Measurements from ENCODE around the gene TMEM179. TPM values are rescaled to one million over a fixed set of nuclear protein-coding genes. Genes with fewer than 3 reads are reported as not detected.

TMEM179 gene
- total and polyA plus RNA-seq, 12 donors = 0.17 to 1.0 (median 0.39) TPM; not detected in 5

- no peak for TF ChIP-seq CTCF (IDR thresholded peaks at IDR 0.05)
- H3K27ac ChIP-seq = no peak overlapping the region
- H3K36me3 ChIP-seq = no peaks in the 10 kb centered on the region
- no peak for DNase-seq
- H3K27me3 ChIP-seq = peaks cover 0 to 31% (median 16%) of the 10 kb centered on the region in 7 donors
- intact Hi-C loops (cut with DNase I) = loop anchor here in 1 of 10 donors (10.0 kb wide), 1 partner anchor 503 kb away; no protein-coding TSS in a partner anchor
- WGBS, 2 donors = 34 to 35% methylated on average over 19 of the region's 19 CpGs
- no peak overlapping the region for H3K4me3 ChIP-seq
- no peaks in the 10 kb centered on the region for H3K9me3 ChIP-seq
- ATAC-seq = no peak
- H3K4me1 ChIP-seq = peaks cover 2 to 73% (median 27%) of the 10 kb centered on the region in 9 donors
Measured at GRCh38 chr14:104577847-104578301, 26.7 kb downstream of the TMEM179 start.

DNA sequence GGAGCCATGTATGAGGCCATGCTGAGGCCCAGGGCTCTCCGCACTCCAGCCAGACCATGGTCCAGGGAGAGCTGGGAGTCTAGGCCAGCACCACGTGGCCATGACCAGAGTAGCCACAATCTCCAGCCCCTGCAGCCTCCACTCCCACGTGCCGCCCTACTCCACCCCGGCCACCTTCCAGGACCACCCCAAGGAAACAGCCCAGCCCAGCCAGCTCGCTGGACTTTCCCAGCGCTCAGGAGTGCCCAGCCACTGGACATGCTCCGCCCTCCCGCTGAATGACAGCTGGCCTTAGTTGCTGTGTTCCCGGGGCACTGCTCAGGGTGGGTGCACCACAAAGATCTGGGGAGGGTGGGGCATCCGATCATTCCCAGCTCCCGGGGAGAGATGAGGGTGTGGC is 27.1 kb downstream of the TMEM179 start:
- no peak overlapping the region for H3K27ac ChIP-seq
- no peak for TF ChIP-seq CTCF (IDR thresholded peaks at IDR 0.05)
- no peaks in the 10 kb centered on the region for H3K9me3 ChIP-seq
- WGBS, 2 donors = 64 to 70% methylated on average over 12 of the region's 12 CpGs
- H3K36me3 ChIP-seq = no peaks in the 10 kb centered on the region
- H3K4me1 ChIP-seq = peaks cover 2 to 69% (median 22%) of the 10 kb centered on the region in 9 donors
- ATAC-seq (no peak), DNase-seq (no peak)
- intact Hi-C loops (cut with DNase I) = loop anchor here in 1 of 10 donors (10.0 kb wide), 1 partner anchor 503 kb away; no protein-coding TSS in a partner anchor
- peaks cover 0 to 31% (median 16%) of the 10 kb centered on the region in 7 donors for H3K27me3 ChIP-seq
- no peak overlapping the region for H3K4me3 ChIP-seq

GRCh38 chr14:104576970-104577332 is 27.6 kb downstream of the TMEM179 start:
- TF ChIP-seq CTCF (IDR thresholded peaks at IDR 0.05) = no peak
- Histone ChIP-seq H3K4me1 (peaks cover 2 to 66% (median 23%) of the 10 kb centered on the region in 9 donors), H3K4me3 (no peak overlapping the region), H3K36me3 (no peaks in the 10 kb centered on the region), H3K27me3 (peaks cover 0 to 31% (median 16%) of the 10 kb centered on the region in 7 donors), H3K27ac (no peak overlapping the region), H3K9me3 (no peaks in the 10 kb centered on the region)
- intact Hi-C loops (cut with DNase I) = loop anchor here in 1 of 10 donors (10.0 kb wide), 1 partner anchor 502 kb away; no protein-coding TSS in a partner anchor
- WGBS, 2 donors = 58% methylated on average over 9 of the region's 9 CpGs
- no peak for ATAC-seq
- DNase-seq = no peak

DNA sequence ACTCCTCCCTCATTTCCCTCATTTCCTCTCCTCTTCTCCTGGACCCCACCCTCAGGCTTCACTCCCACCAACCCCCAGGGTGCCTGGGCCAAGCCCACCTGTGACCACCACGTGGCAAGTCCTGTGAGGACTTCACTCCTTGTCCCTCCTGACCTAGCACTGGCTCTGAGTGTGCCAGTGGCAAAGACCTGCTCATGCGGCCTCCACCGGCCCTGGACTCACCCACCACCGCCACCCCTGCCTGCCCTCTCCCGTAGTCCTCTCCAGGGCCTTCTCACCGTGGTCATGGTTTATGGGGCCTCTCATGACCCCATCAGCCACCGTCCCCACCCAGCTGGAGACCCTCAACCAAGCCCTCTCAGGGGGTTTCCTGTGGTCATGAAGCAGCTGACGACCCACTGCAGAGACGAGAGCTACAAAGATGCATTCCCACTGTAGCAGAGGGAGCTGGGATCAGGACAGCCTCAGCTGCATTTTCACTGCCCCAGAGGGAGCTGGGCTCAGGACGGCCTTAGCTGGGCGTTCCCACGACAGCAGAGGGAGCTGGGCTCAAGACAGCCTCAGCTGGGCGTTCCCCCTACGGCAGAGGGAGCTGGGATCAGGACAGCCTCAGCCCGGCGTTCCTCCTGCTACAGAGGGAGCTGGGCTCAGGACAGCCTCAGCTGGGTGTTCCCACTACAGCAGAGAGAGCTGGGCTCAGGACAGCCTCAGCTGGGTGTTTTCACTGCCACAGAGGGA is 28.2 kb downstream of the TMEM179 start:
- H3K27ac ChIP-seq = no peak overlapping the region

More for the DNA sequence above, 28.2 kb downstream of the TMEM179 start:
- Histone ChIP-seq H3K9me3 (no peaks in the 10 kb centered on the region), H3K4me3 (no peak overlapping the region), H3K4me1 (peaks cover 2 to 63% (median 23%) of the 10 kb centered on the region in 9 donors), H3K27me3 (peaks cover 0 to 31% (median 16%) of the 10 kb centered on the region in 7 donors), H3K36me3 (no peaks in the 10 kb centered on the region)
- no peak for DNase-seq
- no peak for ATAC-seq
- TF ChIP-seq CTCF (IDR thresholded peaks at IDR 0.05) = peak in 3 of 9 donors; percentile 15 to 28 (median 25)
- WGBS, 2 donors = 56 to 57% methylated on average over 16 of the region's 16 CpGs
- intact Hi-C loops (cut with DNase I) = loop anchor here in 1 of 10 donors (10.0 kb wide), 1 partner anchor 502 kb away; no protein-coding TSS in a partner anchor
